Naive B cell (primary cell): Measurements from ENCODE around the gene SMIM12. TPM values are rescaled to one million over a fixed set of nuclear protein-coding genes. Genes with fewer than 3 reads are reported as not detected.

Experiments
- ATAC-seq, 2 donors: fragments of 150-1000 bp; cut with Tn5 transposase; 2 replicates each; pipeline ENCODE4 v1.10.0; 2021; ENCODE audit warnings: low read depth in 2 of 2, mild to moderate bottlenecking in 2 of 2, moderate library complexity in 2 of 2
- DNase-seq: peaks from one replicate; pipeline ENCODE4 v3.0.0; 2022
- H3K27ac Mint-ChIP-seq, 6 donors: one replicate each; pipeline ENCODE4 v1.8.0; 2020 to 2022; ENCODE audit warnings: mild to moderate bottlenecking in 6 of 6, mixed read lengths in 6 of 6, moderate library complexity in 5 of 6, inconsistent platforms in 2 of 6
- H3K27me3 Mint-ChIP-seq, 3 donors: one replicate each; pipeline ENCODE4 v1.8.0; 2021 to 2022; ENCODE audit warnings: mixed read lengths in 3 of 3, mild to moderate bottlenecking in 1 of 3
- H3K36me3 Mint-ChIP-seq, 2 donors: one replicate each; pipeline ENCODE4 v1.8.0; 2020 to 2022; ENCODE audit warnings: mixed read lengths in 2 of 2, inconsistent platforms in 1 of 2, mild to moderate bottlenecking in 1 of 2
- H3K4me1 Mint-ChIP-seq, 3 donors: one replicate each; pipeline ENCODE4 v1.8.0; 2020 to 2022; ENCODE audit warnings: mixed read lengths in 3 of 3, inconsistent platforms in 1 of 3, mild to moderate bottlenecking in 1 of 3, moderate library complexity in 1 of 3
- H3K4me3 Mint-ChIP-seq, 8 donors: one replicate each; pipeline ENCODE4 v1.8.0; 2020 to 2022; ENCODE audit warnings: mild to moderate bottlenecking in 8 of 8, mixed read lengths in 8 of 8, moderate library complexity in 8 of 8, inconsistent platforms in 2 of 8
- H3K9me3 Mint-ChIP-seq, 7 donors: one replicate each; pipeline ENCODE4 v1.8.0; 2020 to 2022; ENCODE audit warnings: mixed read lengths in 7 of 7, mild to moderate bottlenecking in 5 of 7, inconsistent platforms in 2 of 7, moderate library complexity in 1 of 7
- polyA plus RNA-seq, 6 donors: library from polyadenylated mRNA; unstranded; fragments of 300-500 nt; fragmentation: Illumina TruSeq; gene quantifications; one replicate each; pipeline ENCODE4 v1.2.3, GENCODE V29; 2021; ENCODE audit warnings: low read depth in 6 of 6

SMIM12 gene
- polyA plus RNA-seq, 6 donors from 2014 or later = 66.8 to 124 (median 73.1) TPM

GRCh38 chr1:34847094-34847493 lies 12.5 kb downstream of the SMIM12 start:
- Mint-ChIP-seq H3K4me1 (peaks cover 9 to 26% (median 15%) of the 10 kb centered on the region in 3 donors), H3K36me3 (peaks cover 0 to 24% of the 10 kb centered on the region in 2 donors)

GRCh38 chr1:34846265-34846664 lies 13.3 kb downstream of the SMIM12 start:
- H3K4me3 Mint-ChIP-seq = no peak overlapping the region
- peaks cover 0 to 24% of the 10 kb centered on the region in 2 donors for H3K36me3 Mint-ChIP-seq
- no peaks in the 10 kb centered on the region for H3K9me3 Mint-ChIP-seq
- no peaks in the 10 kb centered on the region for H3K27me3 Mint-ChIP-seq
- peaks cover 9 to 26% (median 19%) of the 10 kb centered on the region in 3 donors for H3K4me1 Mint-ChIP-seq
- H3K27ac Mint-ChIP-seq = no peak overlapping the region
- DNase-seq (no peak), ATAC-seq (no peak)

More at GRCh38 chr1:34847094-34847493, 12.5 kb downstream of the SMIM12 start:
- Mint-ChIP-seq H3K9me3 (no peaks in the 10 kb centered on the region), H3K27ac (no peak overlapping the region), H3K4me3 (no peak overlapping the region), H3K27me3 (no peaks in the 10 kb centered on the region)
- DNase-seq (no peak), ATAC-seq (no peak)

- H3K4me3 Mint-ChIP-seq = no peak overlapping the region
- no peaks in the 10 kb centered on the region for H3K27me3 Mint-ChIP-seq
- H3K36me3 Mint-ChIP-seq = peaks cover 0 to 17% of the 10 kb centered on the region in 2 donors
- no peaks in the 10 kb centered on the region for H3K9me3 Mint-ChIP-seq
- DNase-seq = no peak
- H3K27ac Mint-ChIP-seq = peak overlapping the region in 1 of 6 donors; percentile 68
- ATAC-seq = no peak
- H3K4me1 Mint-ChIP-seq = peaks cover 9 to 21% (median 13%) of the 10 kb centered on the region in 3 donors
These were observed 14.2 kb downstream of the SMIM12 start for GRCh38 chr1:34845131-34845901.

- H3K4me1 Mint-ChIP-seq = peaks cover 5 to 16% (median 13%) of the 10 kb centered on the region in 3 donors
These were observed 15.3 kb downstream of the SMIM12 start for GRCh38 chr1:34844252-34844634.

GRCh38 chr1:34843392-34844251 lies 15.9 kb downstream of the SMIM12 start:
- Mint-ChIP-seq H3K9me3 (no peaks in the 10 kb centered on the region), H3K27ac (peak overlapping the region in 1 of 6 donors; percentile 3), H3K27me3 (no peaks in the 10 kb centered on the region), H3K4me3 (no peak overlapping the region), H3K36me3 (peaks cover 0 to 5% of the 10 kb centered on the region in 2 donors), H3K4me1 (peaks cover 3 to 12% (median 12%) of the 10 kb centered on the region in 3 donors)
- ATAC-seq (no peak), DNase-seq (no peak)

More at GRCh38 chr1:34844252-34844634, 15.3 kb downstream of the SMIM12 start:
- H3K36me3 Mint-ChIP-seq = peaks cover 0 to 11% of the 10 kb centered on the region in 2 donors
- DNase-seq = no peak
- H3K27ac Mint-ChIP-seq = no peak overlapping the region
- no peaks in the 10 kb centered on the region for H3K9me3 Mint-ChIP-seq
- H3K4me3 Mint-ChIP-seq = no peak overlapping the region
- H3K27me3 Mint-ChIP-seq = no peaks in the 10 kb centered on the region
- ATAC-seq = no peak

- DNase-seq (no peak), ATAC-seq (no peak)
- H3K4me3 Mint-ChIP-seq = no peak overlapping the region
- H3K36me3 Mint-ChIP-seq = no peaks in the 10 kb centered on the region
- H3K27me3 Mint-ChIP-seq = no peaks in the 10 kb centered on the region
- peaks cover 3 to 8% (median 6%) of the 10 kb centered on the region in 3 donors for H3K4me1 Mint-ChIP-seq
- H3K27ac Mint-ChIP-seq = peak overlapping the region in 1 of 6 donors; percentile 33
- H3K9me3 Mint-ChIP-seq = no peaks in the 10 kb centered on the region
These were observed 16.6 kb downstream of the SMIM12 start for GRCh38 chr1:34842952-34843371.

GRCh38 chr1:34842073-34842472 lies 17.5 kb downstream of the SMIM12 start:
- Mint-ChIP-seq H3K27ac (no peak overlapping the region), H3K4me3 (no peak overlapping the region), H3K36me3 (no peaks in the 10 kb centered on the region), H3K4me1 (peaks cover 3 to 11% (median 4%) of the 10 kb centered on the region in 3 donors), H3K9me3 (no peaks in the 10 kb centered on the region), H3K27me3 (no peaks in the 10 kb centered on the region)
- DNase-seq = no peak
- ATAC-seq = no peak

GRCh38 chr1:34840426-34840825 lies 19.1 kb downstream of the SMIM12 start:
- no peak overlapping the region for H3K27ac Mint-ChIP-seq

GRCh38 chr1:34839526-34840305 lies 19.8 kb downstream of the SMIM12 start:
- ATAC-seq = no peak
- no peak for DNase-seq
- peak overlapping the region in 1 of 8 donors; percentile 32 for H3K4me3 Mint-ChIP-seq

More at GRCh38 chr1:34840426-34840825, 19.1 kb downstream of the SMIM12 start:
- ATAC-seq = no peak
- Mint-ChIP-seq H3K36me3 (no peaks in the 10 kb centered on the region), H3K4me3 (no peak overlapping the region), H3K9me3 (no peaks in the 10 kb centered on the region), H3K4me1 (peaks cover 3 to 11% (median 4%) of the 10 kb centered on the region in 3 donors), H3K27me3 (no peaks in the 10 kb centered on the region)
- DNase-seq = no peak

GRCh38 chr1:34833711-34834110 lies 25.8 kb downstream of the SMIM12 start:
- ATAC-seq (no peak), DNase-seq (no peak)
- H3K4me3 Mint-ChIP-seq = no peak overlapping the region
- H3K27ac Mint-ChIP-seq = no peak overlapping the region
- no peaks in the 10 kb centered on the region for H3K27me3 Mint-ChIP-seq
- H3K4me1 Mint-ChIP-seq = peaks cover 0 to 3% (median 1%) of the 10 kb centered on the region in 3 donors
- H3K36me3 Mint-ChIP-seq = no peaks in the 10 kb centered on the region
- H3K9me3 Mint-ChIP-seq = no peaks in the 10 kb centered on the region

More at GRCh38 chr1:34839526-34840305, 19.8 kb downstream of the SMIM12 start:
- Mint-ChIP-seq H3K4me1 (peaks cover 3 to 11% (median 4%) of the 10 kb centered on the region in 3 donors), H3K9me3 (no peaks in the 10 kb centered on the region), H3K27ac (no peak overlapping the region), H3K36me3 (no peaks in the 10 kb centered on the region), H3K27me3 (no peaks in the 10 kb centered on the region)

- no peaks in the 10 kb centered on the region for H3K9me3 Mint-ChIP-seq
- H3K27me3 Mint-ChIP-seq = no peaks in the 10 kb centered on the region
- H3K4me1 Mint-ChIP-seq = peaks cover 3 to 4% (median 4%) of the 10 kb centered on the region in 3 donors
- ATAC-seq (no peak), DNase-seq (no peak)
- no peak overlapping the region for H3K4me3 Mint-ChIP-seq
- H3K36me3 Mint-ChIP-seq = no peaks in the 10 kb centered on the region
- H3K27ac Mint-ChIP-seq = no peak overlapping the region
These were observed 27.8 kb downstream of the SMIM12 start for GRCh38 chr1:34831721-34832246.

- Mint-ChIP-seq H3K27ac (no peak overlapping the region), H3K4me3 (no peak overlapping the region), H3K27me3 (no peaks in the 10 kb centered on the region), H3K9me3 (no peaks in the 10 kb centered on the region), H3K4me1 (peaks cover 3 to 7% (median 4%) of the 10 kb centered on the region in 3 donors), H3K36me3 (no peaks in the 10 kb centered on the region)
- no peak for DNase-seq
- ATAC-seq = no peak
These were observed 30.3 kb downstream of the SMIM12 start for GRCh38 chr1:34829250-34829649.

GRCh38 chr1:34828611-34829010 lies 30.9 kb downstream of the SMIM12 start:
- no peaks in the 10 kb centered on the region for H3K36me3 Mint-ChIP-seq
- DNase-seq (no peak), ATAC-seq (no peak)
- peaks cover 3 to 7% (median 4%) of the 10 kb centered on the region in 3 donors for H3K4me1 Mint-ChIP-seq
- peak overlapping the region in 1 of 6 donors; percentile 17 for H3K27ac Mint-ChIP-seq
- no peaks in the 10 kb centered on the region for H3K27me3 Mint-ChIP-seq
- H3K9me3 Mint-ChIP-seq = peaks cover 0 to 3% (median 0%) of the 10 kb centered on the region in 7 donors
- H3K4me3 Mint-ChIP-seq = peak overlapping the region in 1 of 8 donors; percentile 41
